Measurements from ENCODE around the gene PTPRN2.

The PTPRN2 gene

GRCh38 chr7:158141806-158142518 is 445.7 kb downstream of the PTPRN2 start:
- no peak for DNase-seq

GRCh38 chr7:158141221-158141582 is 446.4 kb downstream of the PTPRN2 start:
- no peak for DNase-seq

GRCh38 chr7:158140538-158141220 is 446.9 kb downstream of the PTPRN2 start:
- DNase-seq = no peak

- no peak for DNase-seq
Observed at GRCh38 chr7:158139499-158139898, 448.1 kb downstream of the PTPRN2 start.

- DNase-seq = no peak
Observed at GRCh38 chr7:158138329-158138597, 449.4 kb downstream of the PTPRN2 start.

GRCh38 chr7:158137516-158138328 is 449.9 kb downstream of the PTPRN2 start:
- DNase-seq = no peak

- no peak for DNase-seq
Observed at GRCh38 chr7:158135931-158136330, 451.7 kb downstream of the PTPRN2 start.

- no peak for DNase-seq
Observed at GRCh38 chr7:158134824-158135223, 452.8 kb downstream of the PTPRN2 start.

- DNase-seq = no peak
Observed at GRCh38 chr7:158133515-158134271, 453.9 kb downstream of the PTPRN2 start.

- no peak for DNase-seq
Observed at GRCh38 chr7:158133057-158133456, 454.6 kb downstream of the PTPRN2 start.

GRCh38 chr7:158130023-158130409 is 457.6 kb downstream of the PTPRN2 start:
- DNase-seq = no peak

- DNase-seq = no peak
Observed at GRCh38 chr7:158129037-158130022, 458.3 kb downstream of the PTPRN2 start.

GRCh38 chr7:158128572-158128971 is 459.1 kb downstream of the PTPRN2 start:
- no peak for DNase-seq

GRCh38 chr7:158127241-158127640 is 460.4 kb downstream of the PTPRN2 start:
- no peak for DNase-seq

- no peak for DNase-seq
Observed at GRCh38 chr7:158126661-158127060, 461.0 kb downstream of the PTPRN2 start.

GRCh38 chr7:158125721-158126120 is 461.9 kb downstream of the PTPRN2 start:
- no peak for DNase-seq

- DNase-seq = no peak
Observed at GRCh38 chr7:158125091-158125490, 462.5 kb downstream of the PTPRN2 start.

- DNase-seq = no peak
Observed at GRCh38 chr7:158124671-158125079, 462.9 kb downstream of the PTPRN2 start.

- no peak for DNase-seq
Observed at GRCh38 chr7:158123753-158124152, 463.9 kb downstream of the PTPRN2 start.

- DNase-seq = no peak
Observed at GRCh38 chr7:158123214-158123613, 464.4 kb downstream of the PTPRN2 start.

GRCh38 chr7:158121441-158122045 is 466.1 kb downstream of the PTPRN2 start:
- DNase-seq = no peak

- DNase-seq = no peak
Observed at GRCh38 chr7:158120716-158121115, 466.9 kb downstream of the PTPRN2 start.

All from NCI-H146 (cell line).